Heart left ventricle (tissue), 16 donors: ENCODE data around the gene FCHSD2. TPM values are rescaled to one million over a fixed set of nuclear protein-coding genes. Genes with fewer than 3 reads are reported as not detected.

ENCODE experiments used
- ATAC-seq, 4 donors: fragments of 200-7000 bp; cut with Tn5 transposase; one replicate each; pipeline ENCODE4 v1.9.1; 2020 to 2022; ENCODE audit warnings: moderate library complexity in 4 of 4, mild to moderate bottlenecking in 3 of 4, moderate number of reproducible peaks in 1 of 4
- DNase-seq, 5 donors: peaks; one replicate each; pipeline ENCODE4 v3.0.0-alpha.2; 2020
- H3K27ac ChIP-seq, 12 donors: fragments of 200-600 bp; sonication (generic) in 4 of 12; one replicate each; pipeline versions ENCODE4 v1.5.0 to v1.8.0; 2016 to 2022; ENCODE audit warnings: mild to moderate bottlenecking in 2 of 12
- H3K27me3 ChIP-seq, 9 donors: fragments of 200-600 bp; sonication (generic) in 2 of 9; one replicate each; pipeline versions ENCODE4 v1.5.1 to v1.8.0; 2016 to 2022; ENCODE audit warnings: mild to moderate bottlenecking in 3 of 9
- H3K36me3 ChIP-seq, 9 donors: fragments of 200-600 bp; sonication (generic) in 2 of 9; one replicate each; pipeline versions ENCODE4 v1.5.0 to v1.8.0; 2018 to 2022; ENCODE audit warnings: mild to moderate bottlenecking in 2 of 9
- H3K4me1 ChIP-seq, 12 donors: fragments of 200-600 bp; sonication (generic) in 4 of 12; one replicate each; pipeline versions ENCODE4 v1.5.0 to v1.8.0; 2016 to 2022; ENCODE audit warnings: mild to moderate bottlenecking in 3 of 12
- H3K4me3 ChIP-seq, 12 donors: fragments of 200-600 bp; sonication (generic) in 4 of 12; one replicate each; pipeline versions ENCODE4 v1.5.0 to v1.8.0; 2017 to 2022; ENCODE audit warnings: mild to moderate bottlenecking in 9 of 12, moderate library complexity in 4 of 12
- H3K9me3 ChIP-seq, 12 donors: fragments of 200-600 bp; sonication (generic) in 4 of 12; one replicate each; pipeline versions ENCODE4 v1.5.0 to v1.8.0; 2016 to 2022; ENCODE audit warnings: mild to moderate bottlenecking in 1 of 12
- POLR2A ChIP-seq, 2 donors: fragments of 450-650 bp; IDR thresholded peaks; one replicate each; pipeline ENCODE4 v1.6.1; 2017; ENCODE audit warnings: antibody characterized with exemption in 2 of 2, mild to moderate bottlenecking in 2 of 2, moderate library complexity in 2 of 2
- WGBS, 4 donors: extraction: QIAGEN DNeasy Blood & Tissue Kit in 2 of 4; methylation state at CpG; one replicate each; pipeline versions ENCODE4 v1.1.5 to v1.1.7; 2013 to 2018; 5-methylcytosine and 5-hydroxymethylcytosine counted together
- intact Hi-C, 10 donors: fragments of 100-400 bp; cut with DNase I; formaldehyde crosslinking; loops; one replicate each; pipeline versions ENCODE4 v1.11.1 to v1.14.2; 2022
- long read RNA-seq, 3 donors: library from polyadenylated mRNA; unstranded; transcript quantifications; one replicate each; pipeline ENCODE4 v2.0.0, GENCODE V29; 2020 to 2021
- polyA plus RNA-seq, 2 donors: library from polyadenylated mRNA; stranded (reverse); fragments of 200-250 nt; gene quantifications; one replicate each; pipeline ENCODE4 v1.2.3, GENCODE V29; 2013
- total RNA-seq, 9 donors: library from RNA; depleted of rRNA in 2 of 9; stranded (reverse); fragments of >200 nt in 2 of 9; fragmentation: NEBNext Ultra II Directional in 3 of 9; extraction: Animal tissue kit (Norgen Biotek cat#: 25700) in 3 of 9; gene quantifications; one replicate each; pipeline versions ENCODE4 v1.1.0 to v1.2.4, GENCODE V29; 2016 to 2023
- TF ChIP-seq, protein P1 (sequence below), 12 donors: fragments of 200-600 bp; sonication (generic) in 4 of 12; IDR thresholded peaks; one replicate each; pipeline versions ENCODE4 v1.5.0 to v1.8.0; 2018 to 2022; ENCODE audit warnings: antibody characterized with exemption in 12 of 12, mild to moderate bottlenecking in 5 of 12
- donor health status: ischemic (EF 13 %, LVEDD 7.1; RV severe dilation, severe dysfunction).
- donor health status: healthy with polysubstance abuse.
- donor health status: DM: no; HTN: yes; CAD: no.
- donor health status: DM: no; HTN: no; CAD: no.
- donor health status: ischemic (EF 25% LVEDD 6.9; RV normal size, moderate dysfunction).
- donor health status: ischemic (EF 25% LVEDD 5.7; RV mildly dilated, moderate dysfunction).
- donor health status: healthy.
- donor health status: DM: yes; HTN: yes; CAD: no.
- donor health status: ischemic (EF 35%, LVEDD 5.7; RV mildly dilated, moderate dysfunction).
- donor health status: nonischemic (EF 11% LVEDD 7.7; RV severe dilation, severe dysfunction).
- donor health status: DM: yes; HTN: yes; CAD: no.
- donor health status: PGD.
- donor health status: ischemic (EF 29% LVEDD 5.4; RV normal size, mild dysfunction).
- donor health status: nonischemic (EF 23%, LVEDD 6.1; RV moderate dilation, normal function).

FCHSD2 gene
- total RNA-seq (10 to 100 TPM; 15.3 to 61.1 (median 40.3) TPM), polyA plus RNA-seq (10 to 100 TPM in 1 of 2 donors, 1 to 10 TPM in 1; 9.9 to 23.8 TPM)
- long read RNA-seq, donor 1, transcript FCHSD2-204 (20 exons, 3,154 nt) = major isoform, 9 of 23 reads
- long read RNA-seq, donor 1, partial matches to known transcripts = 5 of 23 reads
- long read RNA-seq, donor 1, other reads (novel, unspliced or antisense) = 9 of 23 reads
- long read RNA-seq, donor 2, transcript FCHSD2-204 (20 exons, 3,154 nt) = major isoform, 14 of 55 reads
- long read RNA-seq, donor 2, partial matches to known transcripts = 18 of 55 reads
- long read RNA-seq, donor 2, other reads (novel, unspliced or antisense) = 23 of 55 reads
- long read RNA-seq, donor 3, transcript FCHSD2-204 (20 exons, 3,154 nt) = major isoform, 24 of 52 reads
- long read RNA-seq, donor 3, partial matches to known transcripts = 17 of 52 reads
- long read RNA-seq, donor 3, other reads (novel, unspliced or antisense) = 11 of 52 reads

DNA sequence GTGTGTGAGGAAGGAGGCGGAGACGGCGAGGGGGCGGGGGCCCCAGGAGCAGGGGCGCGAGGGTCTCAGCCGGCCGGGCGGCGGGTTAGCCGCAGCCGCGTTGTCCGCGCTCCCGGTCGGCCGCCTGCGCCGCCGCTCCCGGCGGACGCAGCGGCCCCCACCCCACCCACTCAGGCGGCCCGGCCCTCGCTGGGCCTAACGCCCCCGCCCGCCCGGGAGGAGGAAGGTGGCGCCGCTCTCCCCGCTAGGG, at the start of gene FCHSD2:
Gene FCHSD2, minus strand, starts transcription at position 191 of the 250 bp plus-strand sequence. CDS start 441 bp downstream, outside the sequence.
- no peaks in the 10 kb centered on the region for H3K9me3 ChIP-seq
- ATAC-seq (no peak), DNase-seq (no peak)
- intact Hi-C loops = loop anchor here in 9 of 10 donors (1.0 to 10.0 kb wide), 11 partner anchors 35 to 417 kb away; no protein-coding TSS in a partner anchor
- WGBS, 4 donors = 0 to 1% (median 0%) methylated on average over 3 to 35 of the region's 35 CpGs; no CpG with 5 or more reads in 1 of the 4 donors
- no peaks in the 10 kb centered on the region for H3K27me3 ChIP-seq
- peak within 1 kb of the TSS; percentile 65 to 97 (median 92) for H3K4me3 ChIP-seq
- H3K27ac ChIP-seq = peak within 1 kb of the TSS; percentile 91 to 99 (median 98)
- H3K36me3 ChIP-seq = peaks cover 0 to 26% (median 15%) of the 10 kb centered on the region in 9 donors
- H3K4me1 ChIP-seq = peaks cover 2 to 66% (median 44%) of the 10 kb centered on the region in 12 donors
- TF ChIP-seq, protein P1, sequence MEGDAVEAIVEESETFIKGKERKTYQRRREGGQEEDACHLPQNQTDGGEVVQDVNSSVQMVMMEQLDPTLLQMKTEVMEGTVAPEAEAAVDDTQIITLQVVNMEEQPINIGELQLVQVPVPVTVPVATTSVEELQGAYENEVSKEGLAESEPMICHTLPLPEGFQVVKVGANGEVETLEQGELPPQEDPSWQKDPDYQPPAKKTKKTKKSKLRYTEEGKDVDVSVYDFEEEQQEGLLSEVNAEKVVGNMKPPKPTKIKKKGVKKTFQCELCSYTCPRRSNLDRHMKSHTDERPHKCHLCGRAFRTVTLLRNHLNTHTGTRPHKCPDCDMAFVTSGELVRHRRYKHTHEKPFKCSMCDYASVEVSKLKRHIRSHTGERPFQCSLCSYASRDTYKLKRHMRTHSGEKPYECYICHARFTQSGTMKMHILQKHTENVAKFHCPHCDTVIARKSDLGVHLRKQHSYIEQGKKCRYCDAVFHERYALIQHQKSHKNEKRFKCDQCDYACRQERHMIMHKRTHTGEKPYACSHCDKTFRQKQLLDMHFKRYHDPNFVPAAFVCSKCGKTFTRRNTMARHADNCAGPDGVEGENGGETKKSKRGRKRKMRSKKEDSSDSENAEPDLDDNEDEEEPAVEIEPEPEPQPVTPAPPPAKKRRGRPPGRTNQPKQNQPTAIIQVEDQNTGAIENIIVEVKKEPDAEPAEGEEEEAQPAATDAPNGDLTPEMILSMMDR (IDR thresholded peaks at IDR 0.05) = no peak
- TF ChIP-seq POLR2A (IDR thresholded peaks at IDR 0.05) = peak in 1 of 2 donors; percentile 48

- Histone ChIP-seq H3K4me3 (no peak overlapping the region), H3K27me3 (no peaks in the 10 kb centered on the region), H3K36me3 (no peaks in the 10 kb centered on the region), H3K27ac (no peak overlapping the region), H3K9me3 (no peaks in the 10 kb centered on the region), H3K4me1 (peaks cover 3 to 36% (median 20%) of the 10 kb centered on the region in 12 donors)
- ATAC-seq = no peak
- 80 to 89% (median 84%) methylated on average over 2 to 6 of the region's 6 CpGs for WGBS, 4 donors
- intact Hi-C loops = no loop called here
- TF ChIP-seq POLR2A (IDR thresholded peaks at IDR 0.05) = no peak
- TF ChIP-seq, protein P1 (IDR thresholded peaks at IDR 0.05) = no peak
- no peak for DNase-seq
Observed at GRCh38 chr11:73191151-73191550, 49.0 kb upstream of the FCHSD2 start.

- TF ChIP-seq, protein P1 (IDR thresholded peaks at IDR 0.05) = no peak
- TF ChIP-seq POLR2A (IDR thresholded peaks at IDR 0.05) = no peak
- DNase-seq = no peak
- no peaks in the 10 kb centered on the region for H3K9me3 ChIP-seq
- no peak for ATAC-seq
- H3K4me1 ChIP-seq = peaks cover 3 to 43% (median 21%) of the 10 kb centered on the region in 12 donors
- H3K36me3 ChIP-seq = no peaks in the 10 kb centered on the region
- 96 to 99% (median 98%) methylated on average over 3 of the region's 3 CpGs for WGBS, 4 donors
- no peak overlapping the region for H3K4me3 ChIP-seq
- intact Hi-C loops = no loop called here
- no peaks in the 10 kb centered on the region for H3K27me3 ChIP-seq
- H3K27ac ChIP-seq = no peak overlapping the region
Observed at GRCh38 chr11:73190557-73190885, 48.4 kb upstream of the FCHSD2 start.

GRCh38 chr11:73189723-73190556, 47.8 kb upstream of the FCHSD2 start:
- H3K9me3 ChIP-seq = no peaks in the 10 kb centered on the region
- ATAC-seq (no peak), DNase-seq (no peak)
- peaks cover 3 to 48% (median 21%) of the 10 kb centered on the region in 12 donors for H3K4me1 ChIP-seq
- TF ChIP-seq, protein P1 (IDR thresholded peaks at IDR 0.05) = no peak
- TF ChIP-seq POLR2A (IDR thresholded peaks at IDR 0.05) = no peak
- peak overlapping the region in 1 of 12 donors; percentile 58 for H3K27ac ChIP-seq
- no peaks in the 10 kb centered on the region for H3K27me3 ChIP-seq
- intact Hi-C loops = loop anchor here in 8 of 10 donors (2.0 to 5.0 kb wide), 5 partner anchors 29 to 102 kb away; partner anchors contain the start of gene P2RY2 (in 1 of the 8)
- H3K36me3 ChIP-seq = no peaks in the 10 kb centered on the region
- 52 to 71% (median 56%) methylated on average over 5 of the region's 5 CpGs for WGBS, 4 donors
- no peak overlapping the region for H3K4me3 ChIP-seq
